Smooth muscle cell (in vitro differentiated cells): ENCODE measurements around the gene ARL8A. TPM values are rescaled to one million over a fixed set of nuclear protein-coding genes. Genes with fewer than 3 reads are reported as not detected.
A peak's percentile ranks its signal among the peaks of the same experiment; 100 is the strongest.

Source experiments
- DNase-seq: peaks from one replicate; lab custom pipeline; 2025; ENCODE audit not compliant: unreplicated experiment; lab: John Stamatoyannopoulos, UW
- H2AFZ ChIP-seq: fragments of 200-600 bp; sonication (generic); 2 replicates; pipeline ENCODE4 v1.6.0; 2016; ENCODE audit warnings: antibody characterized with exemption, low read depth, mild to moderate bottlenecking
- H3F3A ChIP-seq: fragments of 200-600 bp; sonication (generic); 2 replicates; pipeline ENCODE4 v1.6.0; 2017; ENCODE audit warnings: antibody characterized with exemption, low read depth
- H3K27ac ChIP-seq: fragments of 200-600 bp; sonication (generic); 2 replicates; pipeline ENCODE4 v1.5.1; 2016; ENCODE audit warnings: low read depth, mild to moderate bottlenecking
- H3K27me3 ChIP-seq: fragments of 200-600 bp; sonication (generic); 2 replicates; pipeline ENCODE4 v1.6.1; 2016; ENCODE audit warnings: low read depth, mild to moderate bottlenecking
- H3K36me3 ChIP-seq: fragments of 200-600 bp; sonication (generic); 2 replicates; pipeline ENCODE4 v1.5.1; 2016; ENCODE audit warnings: low read depth
- H3K4me1 ChIP-seq: fragments of 200-600 bp; sonication (generic); 2 replicates; pipeline ENCODE4 v1.5.1; 2016; ENCODE audit warnings: low read depth
- H3K4me2 ChIP-seq: fragments of 200-600 bp; sonication (generic); 2 replicates; pipeline ENCODE4 v1.6.0; 2016; ENCODE audit warnings: mild to moderate bottlenecking
- H3K4me3 ChIP-seq: fragments of 200-600 bp; sonication (generic); 2 replicates; pipeline ENCODE4 v1.5.1; 2016; ENCODE audit warnings: mild to moderate bottlenecking
- H3K79me2 ChIP-seq: fragments of 200-600 bp; sonication (generic); 2 replicates; pipeline ENCODE4 v1.6.0; 2016; ENCODE audit warnings: low read depth, mild to moderate bottlenecking
- H3K9ac ChIP-seq: fragments of 200-600 bp; sonication (generic); 2 replicates; pipeline ENCODE4 v1.6.0; 2016; ENCODE audit warnings: low read depth
- H3K9me3 ChIP-seq: fragments of 200-600 bp; sonication (generic); replicated peaks from 2 replicates; pipeline ENCODE4 v1.5.1; 2016; ENCODE audit warnings: low read depth
- H4K20me1 ChIP-seq: fragments of 200-600 bp; sonication (generic); 2 replicates; pipeline ENCODE4 v1.6.0; 2016; ENCODE audit warnings: low read depth
- WGBS: methylation state at CpG from one replicate; pipeline ENCODE4 v1.1.7; 2016; ENCODE audit warnings: low lambda C conversion rate; 5-methylcytosine and 5-hydroxymethylcytosine counted together
- polyA plus RNA-seq: library from polyadenylated mRNA; unstranded; fragments of >200 nt; fragmentation: Nextera tagmentation; extraction: Ambion mirVana; gene quantifications from 2 replicates; pipeline ENCODE4 v1.2.1, GENCODE V29; 2016
- total RNA-seq: library from RNA; depleted of rRNA; stranded (reverse); fragments of >200 nt; gene quantifications from 2 replicates; pipeline ENCODE4 v1.2.3, GENCODE V29; 2014
- TF ChIP-seq, protein P1 (sequence below): fragments of 200-600 bp; sonication (generic); IDR thresholded peaks from 2 replicates; pipeline ENCODE4 v1.5.1; 2017; ENCODE audit warnings: borderline replicate concordance, mild to moderate bottlenecking, antibody characterized with exemption; ENCODE audit not compliant: insufficient read depth, poor library complexity, severe bottlenecking

The ARL8A gene
- total and polyA plus RNA-seq, 2 experiments from 2014 or later: 44.8 to 54.7 TPM

DNA sequence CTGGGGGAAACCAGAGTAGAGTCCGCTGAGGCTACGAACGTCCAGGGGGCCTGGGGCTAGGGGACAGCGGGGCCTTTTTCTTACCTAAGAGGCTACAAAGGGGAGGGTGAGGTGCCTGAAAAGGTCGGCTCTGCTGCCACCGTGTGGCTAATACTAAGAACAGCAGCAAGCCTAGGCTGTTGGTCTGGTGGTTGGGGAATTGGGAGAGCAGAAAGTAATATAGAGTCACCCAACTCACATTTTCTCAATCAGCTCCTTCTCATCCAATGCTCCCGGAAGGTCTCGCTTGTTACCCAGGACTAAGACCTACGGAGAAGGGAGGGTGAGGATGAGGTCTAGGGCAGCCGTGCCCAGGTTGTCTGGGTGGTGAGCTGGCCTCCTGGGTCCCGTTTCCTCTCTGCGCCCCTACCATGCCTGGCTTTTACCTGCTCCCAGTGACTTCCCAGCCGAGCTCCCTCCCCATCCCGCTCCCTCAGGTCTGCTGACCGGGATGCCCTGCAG, 9.3 kb downstream of the ARL8A start:
- Histone ChIP-seq H3K4me1 (no peaks in the 10 kb centered on the region), H2AFZ (no peak overlapping the region), H3F3A (peaks cover 4% of the 10 kb centered on the region), H3K36me3 (no peaks in the 10 kb centered on the region), H3K27me3 (no peaks in the 10 kb centered on the region), H3K27ac (no peak overlapping the region), H3K9me3 (no peaks in the 10 kb centered on the region), H4K20me1 (peaks cover 63% of the 10 kb centered on the region), H3K79me2 (peaks cover 19% of the 10 kb centered on the region), H3K9ac (no peak overlapping the region), H3K4me2 (no peak overlapping the region), H3K4me3 (no peak overlapping the region)
- no peak for DNase-seq
- TF ChIP-seq, protein P1, sequence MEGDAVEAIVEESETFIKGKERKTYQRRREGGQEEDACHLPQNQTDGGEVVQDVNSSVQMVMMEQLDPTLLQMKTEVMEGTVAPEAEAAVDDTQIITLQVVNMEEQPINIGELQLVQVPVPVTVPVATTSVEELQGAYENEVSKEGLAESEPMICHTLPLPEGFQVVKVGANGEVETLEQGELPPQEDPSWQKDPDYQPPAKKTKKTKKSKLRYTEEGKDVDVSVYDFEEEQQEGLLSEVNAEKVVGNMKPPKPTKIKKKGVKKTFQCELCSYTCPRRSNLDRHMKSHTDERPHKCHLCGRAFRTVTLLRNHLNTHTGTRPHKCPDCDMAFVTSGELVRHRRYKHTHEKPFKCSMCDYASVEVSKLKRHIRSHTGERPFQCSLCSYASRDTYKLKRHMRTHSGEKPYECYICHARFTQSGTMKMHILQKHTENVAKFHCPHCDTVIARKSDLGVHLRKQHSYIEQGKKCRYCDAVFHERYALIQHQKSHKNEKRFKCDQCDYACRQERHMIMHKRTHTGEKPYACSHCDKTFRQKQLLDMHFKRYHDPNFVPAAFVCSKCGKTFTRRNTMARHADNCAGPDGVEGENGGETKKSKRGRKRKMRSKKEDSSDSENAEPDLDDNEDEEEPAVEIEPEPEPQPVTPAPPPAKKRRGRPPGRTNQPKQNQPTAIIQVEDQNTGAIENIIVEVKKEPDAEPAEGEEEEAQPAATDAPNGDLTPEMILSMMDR: peak; percentile 79
- WGBS: 42% methylated on average over 15 of the region's 15 CpGs

DNA sequence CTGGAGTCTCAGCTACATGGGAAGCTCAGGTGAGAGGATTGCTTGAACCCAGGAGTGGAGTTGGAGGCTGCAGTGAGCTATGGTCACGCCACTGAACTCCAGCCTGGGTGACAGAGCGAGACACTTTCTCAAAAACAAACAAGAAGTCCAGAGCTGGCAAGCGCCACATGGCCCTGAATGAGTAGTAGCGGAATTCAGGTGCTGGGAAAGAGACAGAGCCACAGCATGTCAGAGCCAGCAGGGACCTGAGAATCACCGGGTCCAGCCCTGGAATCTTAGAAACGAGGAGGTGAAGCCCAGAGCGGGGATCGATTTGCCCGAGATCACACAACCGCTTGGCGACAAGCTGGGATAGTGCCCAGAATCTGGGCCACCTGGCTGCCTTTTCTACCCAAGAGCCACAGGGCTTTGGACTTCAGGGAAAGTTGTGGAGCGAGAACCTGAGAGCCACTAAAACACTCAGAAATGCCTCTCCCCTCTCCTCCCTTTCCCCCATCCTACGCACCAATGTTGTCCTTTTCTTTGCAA, 9.8 kb downstream of the ARL8A start:
- no peak for DNase-seq
- peaks cover 4% of the 10 kb centered on the region for H3F3A ChIP-seq
- H3K36me3 ChIP-seq: no peaks in the 10 kb centered on the region
- H3K9ac ChIP-seq: no peak overlapping the region
- TF ChIP-seq, protein P1: no peak
- 98% methylated on average over 13 of the region's 13 CpGs for WGBS
- H4K20me1 ChIP-seq: peaks cover 57% of the 10 kb centered on the region
- H3K4me1 ChIP-seq: no peaks in the 10 kb centered on the region
- no peak overlapping the region for H3K4me2 ChIP-seq
- H3K4me3 ChIP-seq: no peak overlapping the region
- peaks cover 15% of the 10 kb centered on the region for H3K79me2 ChIP-seq
- H3K9me3 ChIP-seq: no peaks in the 10 kb centered on the region
- no peak overlapping the region for H2AFZ ChIP-seq
- no peak overlapping the region for H3K27ac ChIP-seq
- no peaks in the 10 kb centered on the region for H3K27me3 ChIP-seq

DNA sequence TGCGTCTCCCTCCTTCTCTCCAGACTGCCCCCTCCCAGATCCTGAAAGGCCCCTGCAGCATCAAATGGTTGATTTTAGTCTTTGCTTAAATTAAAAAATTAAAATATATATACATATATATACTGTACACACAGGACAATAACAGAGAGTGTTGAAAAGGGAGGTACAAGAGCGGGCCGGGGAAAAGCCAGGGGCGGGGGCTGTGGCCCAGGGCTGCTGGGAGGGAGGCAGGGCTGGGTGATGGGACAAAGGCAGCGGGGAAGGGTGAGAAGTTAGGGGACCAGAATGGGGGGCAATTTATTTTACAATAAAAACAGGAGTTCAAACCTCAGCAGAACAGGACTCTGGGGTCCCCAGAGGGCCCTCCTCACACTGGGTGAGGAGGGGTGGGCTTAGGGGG, 10.5 kb downstream of the ARL8A start:
- Histone ChIP-seq H3K36me3 (no peaks in the 10 kb centered on the region), H3K9ac (no peak overlapping the region), H3K27ac (no peak overlapping the region), H3K27me3 (no peaks in the 10 kb centered on the region), H3K4me1 (no peaks in the 10 kb centered on the region), H2AFZ (no peak overlapping the region), H3F3A (peaks cover 4% of the 10 kb centered on the region), H3K79me2 (peaks cover 8% of the 10 kb centered on the region), H3K4me2 (no peak overlapping the region), H4K20me1 (peaks cover 50% of the 10 kb centered on the region), H3K9me3 (no peaks in the 10 kb centered on the region), H3K4me3 (no peak overlapping the region)
- TF ChIP-seq, protein P1: no peak
- WGBS: 97% methylated on average over 5 of the region's 5 CpGs
- DNase-seq: no peak

DNA sequence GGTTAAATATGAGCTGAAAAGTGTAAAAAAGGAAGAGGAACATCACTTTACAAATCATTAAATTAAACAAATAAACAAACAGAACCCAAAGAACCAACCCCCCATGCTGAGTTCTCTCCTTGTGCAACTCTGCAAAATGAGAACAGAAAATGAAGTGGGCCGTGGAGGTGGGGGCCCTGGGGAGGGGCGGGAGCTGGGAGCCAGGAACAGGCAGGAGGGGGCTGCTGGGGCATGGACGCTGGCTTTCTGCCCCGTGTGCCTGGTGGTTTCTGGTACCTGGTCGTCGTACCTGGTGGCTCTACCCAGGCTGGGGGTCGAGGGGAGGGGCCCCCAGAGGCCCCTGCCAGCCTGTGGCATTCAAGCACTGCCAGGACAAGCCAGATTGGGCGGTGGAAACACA, 11.0 kb downstream of the ARL8A start:
- 90% methylated on average over 8 of the region's 8 CpGs for WGBS
- Histone ChIP-seq H3F3A (peaks cover 4% of the 10 kb centered on the region), H3K4me3 (no peak overlapping the region), H3K9me3 (no peaks in the 10 kb centered on the region), H3K27ac (no peak overlapping the region), H3K79me2 (peaks cover 3% of the 10 kb centered on the region), H3K4me1 (no peaks in the 10 kb centered on the region), H3K9ac (no peak overlapping the region), H3K4me2 (no peak overlapping the region), H4K20me1 (peaks cover 45% of the 10 kb centered on the region), H3K27me3 (no peaks in the 10 kb centered on the region), H2AFZ (no peak overlapping the region), H3K36me3 (no peaks in the 10 kb centered on the region)
- no peak for DNase-seq
- TF ChIP-seq, protein P1: no peak
